SK-N-SH treated with all-trans-retinoic acid at 6 μM for 48 hours (cell line): ENCODE results near the gene ARHGAP24.
"Not testable (repeated sequence)": the region's sequence is repeated elsewhere in the genome, so short reads cannot be mapped to it uniquely, and the experiment has no call there.

Experiments used
- ATAC-seq: fragments of 200-7000 bp; cut with Tn5 transposase; 3 replicates; pipeline ENCODE4 v1.9.1; 2020; ENCODE audit warnings: mild to moderate bottlenecking, moderate library complexity
- BACH2 ChIP-seq: fragments of 250-450 bp; sonication (Bioruptor Pico); IDR thresholded peaks from 2 replicates; pipeline ENCODE4 v1.9.0; 2021; ENCODE audit warnings: mild to moderate bottlenecking, borderline replicate concordance
- CREB5 ChIP-seq: fragments of 250-450 bp; sonication (Bioruptor Pico); IDR thresholded peaks from 2 replicates; pipeline ENCODE4 v1.5.1; 2020; ENCODE audit warnings: low read depth, mild to moderate bottlenecking, moderate library complexity
- CSDC2 ChIP-seq: fragments of 250-450 bp; sonication (Bioruptor Pico); IDR thresholded peaks from 2 replicates; pipeline ENCODE4 v1.5.0; 2020; ENCODE audit warnings: mild to moderate bottlenecking, moderate library complexity
- CSRNP3 ChIP-seq: fragments of 250-450 bp; sonication (Bioruptor Pico); IDR thresholded peaks from 2 replicates; pipeline ENCODE4 v1.5.1; 2021; ENCODE audit warnings: mild to moderate bottlenecking, moderate library complexity
- ESRRG ChIP-seq: fragments of 250-450 bp; sonication (Bioruptor Pico); IDR thresholded peaks from 2 replicates; pipeline ENCODE4 v1.6.1; 2021; ENCODE audit warnings: mild to moderate bottlenecking
- OSR1 ChIP-seq: fragments of 250-450 bp; sonication (Bioruptor Pico); IDR thresholded peaks from 2 replicates; pipeline ENCODE4 v1.8.0; 2022; ENCODE audit warnings: moderate library complexity, mild to moderate bottlenecking, inconsistent platforms
- PATZ1 ChIP-seq: fragments of 250-450 bp; sonication (Bioruptor Pico); IDR thresholded peaks from 2 replicates; pipeline ENCODE4 v1.8.0; 2020; ENCODE audit warnings: mild to moderate bottlenecking, moderate library complexity, borderline replicate concordance
- POU6F1 ChIP-seq: fragments of 250-450 bp; sonication (Bioruptor Pico); IDR thresholded peaks from 2 replicates; pipeline ENCODE4 v1.8.0; 2021; ENCODE audit warnings: low read depth, mild to moderate bottlenecking, moderate library complexity, borderline replicate concordance
- RARB ChIP-seq: fragments of 250-450 bp; sonication (Bioruptor Pico); IDR thresholded peaks from 2 replicates; pipeline ENCODE4 v1.8.0; 2021; ENCODE audit warnings: mild to moderate bottlenecking, moderate library complexity
- SNAI2 ChIP-seq: fragments of 250-450 bp; sonication (Bioruptor Pico); IDR thresholded peaks from 2 replicates; pipeline ENCODE4 v1.5.0; 2020; ENCODE audit warnings: mild to moderate bottlenecking, moderate library complexity
- TOX ChIP-seq: fragments of 250-450 bp; sonication (Bioruptor Pico); IDR thresholded peaks from 2 replicates; pipeline ENCODE4 v1.8.0; 2021; ENCODE audit warnings: mild to moderate bottlenecking, moderate library complexity, borderline replicate concordance
- TSHZ2 ChIP-seq: fragments of 250-450 bp; sonication (Bioruptor Pico); IDR thresholded peaks from 2 replicates; pipeline ENCODE4 v1.5.0; 2020; ENCODE audit warnings: mild to moderate bottlenecking, moderate library complexity
- ZC3H10 ChIP-seq: fragments of 250-450 bp; sonication (Bioruptor Pico); IDR thresholded peaks from 2 replicates; pipeline ENCODE4 v1.5.1; 2021; ENCODE audit warnings: mild to moderate bottlenecking, moderate library complexity
- ZFP3 ChIP-seq: fragments of 250-450 bp; sonication (Bioruptor Pico); IDR thresholded peaks from 2 replicates; pipeline ENCODE4 v1.5.0; 2020; ENCODE audit warnings: mild to moderate bottlenecking, moderate library complexity
- ZFP30 ChIP-seq: fragments of 450-650 bp; formaldehyde crosslinking; IDR thresholded peaks from 2 replicates; pipeline ENCODE4 v1.5.0; 2022; ENCODE audit warnings: mild to moderate bottlenecking, moderate library complexity
- ZNF565 ChIP-seq: fragments of 450-650 bp; formaldehyde crosslinking; conservative IDR thresholded peaks from 2 replicates; pipeline ENCODE4 v1.5.0; 2020; ENCODE audit warnings: low read depth, mild to moderate bottlenecking, moderate library complexity
- ZNF70 ChIP-seq: fragments of 450-650 bp; formaldehyde crosslinking; IDR thresholded peaks from 2 replicates; pipeline ENCODE4 v1.5.0; 2020; ENCODE audit warnings: mild to moderate bottlenecking, moderate library complexity
- ZNF8 ChIP-seq: fragments of 450-650 bp; formaldehyde crosslinking; IDR thresholded peaks from 2 replicates; pipeline ENCODE4 v1.5.0; 2020; ENCODE audit warnings: mild to moderate bottlenecking, moderate library complexity

ARHGAP24 gene

GRCh38 chr4:85818700-85819099, 343.8 kb downstream of the ARHGAP24 start (continued):
- TF ChIP-seq ZFP3 (CRISPR knock-in tag) (no peak), ZNF565 (CRISPR knock-in tag) (no peak), ZFP30 (CRISPR knock-in tag) (no peak), CSDC2 (CRISPR knock-in tag) (no peak), BACH2 (CRISPR knock-in tag) (no peak)
- TF ChIP-seq, all 23 proteins: peak for 0

GRCh38 chr4:85820101-85820500, 345.2 kb downstream of the ARHGAP24 start:
- TF ChIP-seq ZNF70 (CRISPR knock-in tag): peak; percentile 36; the same call in 1 of the 2 replicates
- not testable (repeated sequence) for ATAC-seq

GRCh38 chr4:85821688-85822455, 346.9 kb downstream of the ARHGAP24 start:
- no peak for TF ChIP-seq OSR1
- no peak for TF ChIP-seq SNAI2
- TF ChIP-seq POU6F1 (CRISPR knock-in tag): no peak
- TF ChIP-seq TOX (CRISPR knock-in tag): no peak
- no peak for TF ChIP-seq TSHZ2 (CRISPR knock-in tag)
- TF ChIP-seq ZNF565 (CRISPR knock-in tag): no peak
- TF ChIP-seq CSRNP3 (CRISPR knock-in tag): no peak
- TF ChIP-seq ZNF8 (CRISPR knock-in tag): no peak
- no peak for TF ChIP-seq BACH2 (CRISPR knock-in tag)
- no peak for TF ChIP-seq ZFP3 (CRISPR knock-in tag)
- no peak for TF ChIP-seq PATZ1 (CRISPR knock-in tag)
- no peak for TF ChIP-seq CREB5 (CRISPR knock-in tag)
- no peak for TF ChIP-seq ZFP30 (CRISPR knock-in tag)
- no peak for ATAC-seq

GRCh38 chr4:85823295-85823694, 348.3 kb downstream of the ARHGAP24 start:
- TF ChIP-seq RARB (CRISPR knock-in tag): no peak
- no peak for TF ChIP-seq ESRRG (CRISPR knock-in tag)
- TF ChIP-seq ZC3H10 (CRISPR knock-in tag): no peak
- 0 out of 2 replicates have a peak, but pooled peaks have one; percentile 15 for TF ChIP-seq TSHZ2 (CRISPR knock-in tag)
- ATAC-seq: no peak
